GM12878 (cell line): ENCODE results near the gene KIF26A. TPM values are rescaled to one million over a fixed set of nuclear protein-coding genes. Genes with fewer than 3 reads are reported as not detected.

Experiments
- ATAC-seq: fragments of 200-7000 bp; cut with Tn5 transposase; 3 replicates; pipeline ENCODE4 v1.9.1; 2020; ENCODE audit warnings: mild to moderate bottlenecking, moderate library complexity
- BruUV-seq: library from RNA; stranded (reverse); fragments of 400-500 nt; replicated peaks from 2 replicates; lab custom pipeline; 2021; lab: Mats Ljungman, UMichigan
- CTCF ChIA-PET: fragments of 300-600 bp; sonication (Branson Sonifier 250); formaldehyde crosslinking; extraction: SDS; loops from one replicate; lab custom pipeline; 2021; ENCODE audit warnings: inconsistent platforms; lab: Yijun Ruan, JAX
- POLR2A ChIA-PET: fragments of 350-600 bp; formaldehyde crosslinking; extraction: SDS; loops from one replicate; lab custom pipeline; 2021; ENCODE audit warnings: inconsistent platforms; lab: Charles Lee
- RAD21 ChIA-PET: fragments of 300-600 bp; sonication (Branson Sonifier 250); formaldehyde crosslinking; loops from one replicate; lab custom pipeline; 2023; ENCODE audit warnings: antibody characterized with exemption; ENCODE audit not compliant: unreplicated experiment; lab: Charles Lee
- SMC1A ChIA-PET: fragments of 300-600 bp; sonication (Branson Sonifier 250); formaldehyde crosslinking; loops from one replicate; lab custom pipeline; 2023; ENCODE audit not compliant: unreplicated experiment, uncharacterized antibody; lab: Charles Lee
- DNase-seq: peaks from one replicate; pipeline ENCODE4 v3.0.0-alpha.2; 2011; ENCODE audit warnings: low read depth, low spot score
- FAIRE-seq: peaks from 3 replicates; lab custom pipeline; 2011; peaks lifted over from hg19 to GRCh38; lab: Jason Lieb, UNC
- H2AFZ ChIP-seq: 2 replicates; pipeline ENCODE4 v1.6.0; 2011; ENCODE audit warnings: low read depth, low read length, control low read depth; ENCODE audit not compliant: control insufficient read depth
- H3K27ac ChIP-seq: 2 replicates; pipeline ENCODE4 v1.5.1; 2011; ENCODE audit warnings: control low read depth; ENCODE audit not compliant: control insufficient read depth, insufficient read depth
- H3K27me3 ChIP-seq, 2 experiments: replicated peaks in 1 of 2; 2 replicates each; pipeline versions ENCODE4 v1.6.0 to v1.6.1; 2011; ENCODE audit warnings: low read length in 1 of 2; ENCODE audit not compliant: control insufficient read depth in 2 of 2, insufficient read depth in 2 of 2
- H3K36me3 ChIP-seq, 2 experiments: 2 replicates each; pipeline ENCODE4 v1.5.1; 2011; ENCODE audit warnings: low read length in 1 of 2; ENCODE audit not compliant: control insufficient read depth in 2 of 2, insufficient read depth in 2 of 2
- H3K4me1 ChIP-seq: 2 replicates; pipeline ENCODE4 v1.6.1; 2011; ENCODE audit warnings: mild to moderate bottlenecking, low read length, moderate library complexity, mixed read lengths; ENCODE audit not compliant: control insufficient read depth, insufficient read depth
- H3K4me2 ChIP-seq: 2 replicates; pipeline ENCODE4 v1.6.0; 2011; ENCODE audit warnings: control low read depth; ENCODE audit not compliant: control insufficient read depth, insufficient read depth
- H3K4me3 ChIP-seq: fragments of 200-600 bp; sonication (generic); 2 replicates; pipeline ENCODE4 v1.5.1; 2016
- H3K79me2 ChIP-seq: 2 replicates; pipeline ENCODE4 v1.6.0; 2011; ENCODE audit warnings: low read length; ENCODE audit not compliant: control insufficient read depth, insufficient read depth
- H3K9ac ChIP-seq: 2 replicates; pipeline ENCODE4 v1.8.0; 2011; ENCODE audit warnings: low read length, control low read depth, mixed read lengths; ENCODE audit not compliant: control insufficient read depth, insufficient read depth
- H3K9me3 ChIP-seq: replicated peaks from 3 replicates; pipeline ENCODE4 v1.5.1; 2011; ENCODE audit warnings: mild to moderate bottlenecking, low read length; ENCODE audit not compliant: control insufficient read depth, insufficient read depth
- H4K20me1 ChIP-seq: 2 replicates; pipeline ENCODE4 v1.6.0; 2011; ENCODE audit not compliant: control insufficient read depth, insufficient read depth
- BACH1 ChIP-seq: fragments of 450-650 bp; IDR thresholded peaks from 2 replicates; pipeline ENCODE4 v1.6.1; 2017; ENCODE audit warnings: mild to moderate bottlenecking, borderline replicate concordance
- CEBPB ChIP-seq, 2 experiments: fragments of 150-350 bp in 1 of 2; IDR thresholded peaks; 2 replicates each; pipeline ENCODE4 v1.6.1; 2012 to 2014; ENCODE audit warnings: low read depth in 2 of 2, low read length in 2 of 2, borderline replicate concordance in 1 of 2, inconsistent platforms in 1 of 2
- FOS ChIP-seq: IDR thresholded peaks from 3 replicates; pipeline ENCODE4 v1.6.1; 2011; ENCODE audit warnings: borderline replicate concordance; ENCODE audit not compliant: insufficient read length; ENCODE audit errors: extremely low read depth
- IKZF2 ChIP-seq, 2 experiments: fragments of 450-650 bp; IDR thresholded peaks; 2 replicates each; pipeline ENCODE4 v1.6.1; 2017; ENCODE audit warnings: mild to moderate bottlenecking in 2 of 2, moderate library complexity in 2 of 2
- KLF5 ChIP-seq: fragments of 450-650 bp; IDR thresholded peaks from 2 replicates; pipeline ENCODE4 v1.6.1; 2014; ENCODE audit warnings: mild to moderate bottlenecking; ENCODE audit not compliant: partially characterized antibody
- NR2C2 ChIP-seq: IDR thresholded peaks from 2 replicates; pipeline ENCODE4 v1.6.1; 2011; ENCODE audit warnings: borderline replicate concordance, low read depth; ENCODE audit not compliant: control insufficient read depth, insufficient read length
- RFX5 ChIP-seq: IDR thresholded peaks from 2 replicates; pipeline ENCODE4 v1.6.1; 2011; ENCODE audit warnings: low read depth, low read length, improper control_type of control experiment
- SMAD1 ChIP-seq: fragments of 450-650 bp; IDR thresholded peaks from 2 replicates; pipeline ENCODE4 v1.6.1; 2018; ENCODE audit warnings: mild to moderate bottlenecking, low read depth; ENCODE audit not compliant: partially characterized antibody
- WGBS: methylation state at CpG from one replicate; pipeline ENCODE4 v1.1.6; 2016; ENCODE audit warnings: low lambda C conversion rate; ENCODE audit not compliant: insufficient replicate concordance, insufficient coverage; ENCODE audit errors: missing lambda C conversion rate; 5-methylcytosine and 5-hydroxymethylcytosine counted together
- in situ Hi-C: fragments of 300-500 bp; cut with MboI; formaldehyde crosslinking; loops from 9 replicates; pipeline ENCODE4 v1.14.3; 2018; ENCODE audit warnings: mixed read lengths
- intact Hi-C: fragments of 100-400 bp; cut with micrococcal nuclease; formaldehyde crosslinking; loops from one replicate; pipeline ENCODE4 v1.14.2; 2022; ENCODE audit not compliant: unreplicated experiment
- polyA plus RNA-seq, 11 experiments: library from polyadenylated mRNA; depleted of rRNA in 4 of 11; unstranded in 6 of 11; stranded (reverse) in 5 of 11; fragments of >200 nt; fragmentation: Nextera tagmentation in 4 of 11; fragmentation: Illumina TruSeq in 1 of 11; extraction: Ambion mirVana in 4 of 11; extraction: Trizol in 1 of 11; gene quantifications; 1 replicate in 1 of 11; 2 replicates in 10 of 11; pipeline versions ENCODE4 v1.2.1 to v1.2.3, GENCODE V29; 2011 to 2016; ENCODE audit warnings: inconsistent platforms in 2 of 11, missing spikeins in 2 of 11, low read depth in 1 of 11
- total RNA-seq, 4 experiments: library from RNA; depleted of rRNA in 3 of 4; stranded (reverse); fragments of >200 nt in 3 of 4; fragmentation: Illumina TruSeq in 1 of 4; extraction: Trizol in 1 of 4; gene quantifications; 2 replicates each; pipeline versions ENCODE4 v1.2.1 to v1.2.3, GENCODE V29; 2013 to 2021
- TF ChIP-seq, protein P1 (sequence below): fragments of 450-650 bp; IDR thresholded peaks from 2 replicates; pipeline ENCODE4 v1.6.1; 2014; ENCODE audit warnings: mild to moderate bottlenecking

KIF26A gene
- total and polyA plus RNA-seq, 10 of the 15 experiments (the other 5 are each of a cell fraction or from before 2014, with no cell fraction given), result 0.05 TPM; not detected in 9

DNA sequence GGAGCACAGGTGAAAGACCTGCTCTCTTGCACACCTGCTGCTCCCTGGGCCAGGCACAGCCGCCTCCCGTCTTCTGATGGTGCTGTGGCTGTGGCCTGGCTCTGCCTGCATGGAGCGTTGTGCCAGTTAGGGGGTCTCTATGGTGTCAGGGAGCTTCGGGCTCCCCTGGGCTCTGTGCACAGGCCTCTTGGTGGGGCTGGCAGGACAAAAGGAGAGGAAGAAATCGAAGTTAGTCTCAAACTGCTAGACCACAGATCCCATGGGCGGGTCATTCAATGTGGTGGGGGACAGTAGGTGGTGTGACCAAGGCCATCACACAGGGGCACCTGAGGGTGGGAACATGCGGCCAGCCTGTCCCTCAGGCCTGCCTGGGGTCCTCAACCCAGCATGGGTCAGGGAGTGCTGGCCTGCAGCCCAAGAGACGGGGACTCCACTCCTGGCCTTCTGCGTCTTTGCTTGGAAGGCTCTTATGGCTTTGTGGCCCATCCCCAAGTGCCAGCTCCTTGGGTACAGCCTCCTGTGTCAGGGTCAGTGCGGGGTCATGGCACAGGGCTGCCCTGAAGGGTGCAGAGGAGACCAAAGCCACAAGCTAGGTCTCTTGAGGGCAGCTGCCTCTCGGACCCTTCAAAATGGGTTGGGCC is 84.1 kb downstream of the KIF26A start (continued):
- no peak for TF ChIP-seq SMAD1
- TF ChIP-seq CEBPB (IDR thresholded peaks at IDR 0.05; ENCODE audit: borderline replicate concordance in 1 of 2, low read depth in 2 of 2, low read length in 2 of 2), result no peak
- TF ChIP-seq IKZF2 (IDR thresholded peaks at IDR 0.05), result no peak
- TF ChIP-seq NR2C2, result no peak
- TF ChIP-seq, protein P1, sequence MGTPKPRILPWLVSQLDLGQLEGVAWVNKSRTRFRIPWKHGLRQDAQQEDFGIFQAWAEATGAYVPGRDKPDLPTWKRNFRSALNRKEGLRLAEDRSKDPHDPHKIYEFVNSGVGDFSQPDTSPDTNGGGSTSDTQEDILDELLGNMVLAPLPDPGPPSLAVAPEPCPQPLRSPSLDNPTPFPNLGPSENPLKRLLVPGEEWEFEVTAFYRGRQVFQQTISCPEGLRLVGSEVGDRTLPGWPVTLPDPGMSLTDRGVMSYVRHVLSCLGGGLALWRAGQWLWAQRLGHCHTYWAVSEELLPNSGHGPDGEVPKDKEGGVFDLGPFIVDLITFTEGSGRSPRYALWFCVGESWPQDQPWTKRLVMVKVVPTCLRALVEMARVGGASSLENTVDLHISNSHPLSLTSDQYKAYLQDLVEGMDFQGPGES, result no peak
- TF ChIP-seq, all 136 proteins: peak for 0

DNA sequence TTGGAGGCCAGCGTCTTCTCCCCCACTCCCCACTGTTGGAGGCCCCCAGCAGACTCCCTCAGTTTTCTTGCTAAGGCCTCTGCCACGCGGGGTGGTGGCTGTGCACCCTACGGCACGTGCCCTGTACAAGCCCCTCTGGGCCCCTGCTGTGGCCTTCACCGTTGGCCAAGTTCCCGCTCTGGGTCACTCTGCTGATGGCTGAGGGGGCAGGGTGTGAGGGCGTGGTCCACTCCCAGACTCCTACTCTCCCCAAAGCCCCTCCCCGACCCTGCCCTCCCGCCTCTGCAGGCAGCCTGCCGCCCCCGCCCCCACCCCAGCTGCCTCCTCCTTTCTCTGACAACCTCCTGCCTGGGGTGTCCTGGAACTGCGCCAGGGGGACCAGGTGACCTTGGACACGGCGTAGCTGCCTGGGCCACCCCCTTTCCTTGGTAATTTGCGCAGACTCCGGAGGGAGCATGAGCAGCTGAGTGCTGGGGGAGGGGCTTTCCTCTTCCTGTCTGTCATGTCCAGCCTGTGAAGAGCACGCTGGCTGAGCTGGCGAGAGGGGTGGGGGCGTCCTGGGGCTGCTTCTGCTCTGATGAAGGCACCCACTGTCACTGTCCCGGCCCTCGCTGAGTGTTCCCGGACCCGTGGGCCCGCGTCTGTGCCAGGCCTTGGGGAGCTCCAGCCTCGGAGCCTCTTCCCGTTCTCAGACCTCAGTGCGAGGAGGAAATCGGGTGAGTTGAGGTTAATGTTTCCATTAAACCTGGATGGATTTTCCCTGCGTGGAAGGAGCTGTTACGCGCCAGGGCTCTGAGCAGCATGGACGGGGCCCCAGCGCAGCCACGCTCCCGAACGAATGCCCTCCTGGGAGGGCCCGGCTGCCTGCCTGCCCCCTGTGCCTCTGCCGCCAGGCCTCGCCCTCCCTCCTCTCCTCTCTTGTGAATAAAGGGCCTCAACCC is 85.0 kb downstream of the KIF26A start:
- ChIA-PET POLR2A (no interaction called here), CTCF (no interaction called here)

More for the DNA sequence above, 85.0 kb downstream of the KIF26A start:
- H3K4me1 ChIP-seq, result no peaks in the 10 kb centered on the region
- BruUV-seq, result no TSS peak
- H3K4me2 ChIP-seq, result no peak overlapping the region
- no peak for TF ChIP-seq KLF5
- TF ChIP-seq FOS, result no peak
- no peak for TF ChIP-seq BACH1
- no peak for TF ChIP-seq RFX5
- no peaks in the 10 kb centered on the region; the same call in 2 of the 3 replicates for H3K9me3 ChIP-seq
- H3K27ac ChIP-seq, result no peak overlapping the region
- no peaks in the 10 kb centered on the region for H3K79me2 ChIP-seq
- H2AFZ ChIP-seq, result no peak overlapping the region
- ChIA-PET SMC1A (interaction anchor here (1.2 kb wide), 1 partner anchor 29 kb away, joined by 3 read pairs; no protein-coding TSS in a partner anchor), RAD21 (no interaction called here)
- DNase-seq, result no peak
- WGBS, result 27% methylated on average over 39 of the region's 41 CpGs
- H3K4me3 ChIP-seq, result no peak overlapping the region
- FAIRE-seq, result no peak
- no peaks in the 10 kb centered on the region; a peak in 1 of 4 replicates for H3K27me3 ChIP-seq
- no peaks in the 10 kb centered on the region; the same call in 1 of the 2 replicates for H4K20me1 ChIP-seq
- H3K9ac ChIP-seq, result no peak overlapping the region
- in situ Hi-C loops (no loop called here), intact Hi-C loops (loop anchor here (5.0 kb wide), 1 partner anchor 146 kb away; no protein-coding TSS in a partner anchor)
- no peaks in the 10 kb centered on the region for H3K36me3 ChIP-seq
- no peak for ATAC-seq
